ENCODE results near the gene PLXNA3.
"Not testable (repeated sequence)": the region's sequence is repeated elsewhere in the genome, so short reads cannot be mapped to it uniquely, and the experiment has no call there.

Gene PLXNA3

GRCh38 chrX:154494715-154495114 lies 36.6 kb downstream of the PLXNA3 start:
- TF ChIP-seq, protein P1, sequence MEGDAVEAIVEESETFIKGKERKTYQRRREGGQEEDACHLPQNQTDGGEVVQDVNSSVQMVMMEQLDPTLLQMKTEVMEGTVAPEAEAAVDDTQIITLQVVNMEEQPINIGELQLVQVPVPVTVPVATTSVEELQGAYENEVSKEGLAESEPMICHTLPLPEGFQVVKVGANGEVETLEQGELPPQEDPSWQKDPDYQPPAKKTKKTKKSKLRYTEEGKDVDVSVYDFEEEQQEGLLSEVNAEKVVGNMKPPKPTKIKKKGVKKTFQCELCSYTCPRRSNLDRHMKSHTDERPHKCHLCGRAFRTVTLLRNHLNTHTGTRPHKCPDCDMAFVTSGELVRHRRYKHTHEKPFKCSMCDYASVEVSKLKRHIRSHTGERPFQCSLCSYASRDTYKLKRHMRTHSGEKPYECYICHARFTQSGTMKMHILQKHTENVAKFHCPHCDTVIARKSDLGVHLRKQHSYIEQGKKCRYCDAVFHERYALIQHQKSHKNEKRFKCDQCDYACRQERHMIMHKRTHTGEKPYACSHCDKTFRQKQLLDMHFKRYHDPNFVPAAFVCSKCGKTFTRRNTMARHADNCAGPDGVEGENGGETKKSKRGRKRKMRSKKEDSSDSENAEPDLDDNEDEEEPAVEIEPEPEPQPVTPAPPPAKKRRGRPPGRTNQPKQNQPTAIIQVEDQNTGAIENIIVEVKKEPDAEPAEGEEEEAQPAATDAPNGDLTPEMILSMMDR (IDR thresholded peaks at IDR 0.05) = no peak
- no peak for TF ChIP-seq ZFX (IDR thresholded peaks at IDR 0.05; ENCODE audit: borderline replicate concordance)
- H3K27ac ChIP-seq = no peak overlapping the region

GRCh38 chrX:154495472-154495922 lies 37.4 kb downstream of the PLXNA3 start:
- no peak overlapping the region for H3K27ac ChIP-seq
- no peak for TF ChIP-seq ZFX (IDR thresholded peaks at IDR 0.05; ENCODE audit: borderline replicate concordance)
- TF ChIP-seq, protein P1 (IDR thresholded peaks at IDR 0.05) = no peak

GRCh38 chrX:154496591-154497137 lies 38.6 kb downstream of the PLXNA3 start:
- not testable (repeated sequence) for H3K27ac ChIP-seq

- not testable (repeated sequence) for H3K27ac ChIP-seq
Measured at GRCh38 chrX:154501423-154501822, 43.3 kb downstream of the PLXNA3 start.

DNA sequence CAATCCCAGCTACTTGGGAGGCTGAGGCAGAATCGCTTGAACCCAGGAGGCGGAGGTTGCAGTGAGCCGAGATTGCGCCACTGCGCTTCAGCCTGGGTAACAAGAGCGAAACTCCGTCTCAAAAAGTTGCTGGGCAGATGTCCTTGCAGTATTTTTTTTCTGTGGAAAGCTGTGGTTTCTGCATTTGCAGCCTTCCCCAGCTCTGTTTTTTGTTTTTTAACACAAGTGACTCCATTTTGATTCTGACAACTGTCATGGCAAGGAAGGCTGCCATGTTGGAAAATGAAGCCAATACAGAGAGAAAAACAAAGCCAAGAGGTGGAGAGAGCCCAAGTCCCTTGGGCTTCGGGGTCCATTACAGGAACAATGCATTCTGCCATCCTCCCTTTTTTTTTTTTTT lies 44.0 kb downstream of the PLXNA3 start:
- no peak overlapping the region for H3K27ac ChIP-seq
- TF ChIP-seq, protein P1 (IDR thresholded peaks at IDR 0.05) = no peak
- TF ChIP-seq ZFX (IDR thresholded peaks at IDR 0.05; ENCODE audit: borderline replicate concordance) = no peak

DNA sequence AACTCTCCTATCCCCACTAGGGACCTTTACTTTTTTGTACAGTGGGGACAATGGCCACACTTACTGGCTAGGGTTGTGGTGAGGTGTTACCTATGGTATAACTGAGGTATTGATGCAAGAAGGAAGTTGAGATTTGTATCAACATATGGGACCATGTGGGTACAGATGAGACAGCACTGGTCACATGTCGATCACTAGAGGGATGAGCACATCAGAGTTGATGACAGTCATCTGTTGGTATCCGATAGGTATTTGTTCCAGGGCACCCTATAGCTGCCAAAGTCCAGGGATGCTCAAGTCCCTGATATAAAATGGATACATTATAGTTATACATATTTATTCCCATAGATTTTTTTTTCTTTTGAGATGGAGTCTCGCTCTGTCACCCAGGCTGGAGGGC lies 44.9 kb downstream of the PLXNA3 start:
- H3K27ac ChIP-seq = no peak overlapping the region
- TF ChIP-seq, protein P1 (IDR thresholded peaks at IDR 0.05) = no peak
- TF ChIP-seq ZFX (IDR thresholded peaks at IDR 0.05; ENCODE audit: borderline replicate concordance) = no peak

- TF ChIP-seq ZFX (IDR thresholded peaks at IDR 0.05; ENCODE audit: borderline replicate concordance) = no peak
- TF ChIP-seq, protein P1 (IDR thresholded peaks at IDR 0.05) = no peak
- H3K27ac ChIP-seq = no peak overlapping the region
Measured at GRCh38 chrX:154505734-154506133, 47.7 kb downstream of the PLXNA3 start.

- no peak overlapping the region for H3K27ac ChIP-seq
- TF ChIP-seq, protein P1 (IDR thresholded peaks at IDR 0.05) = no peak
- no peak for TF ChIP-seq ZFX (IDR thresholded peaks at IDR 0.05; ENCODE audit: borderline replicate concordance)
Measured at GRCh38 chrX:154506483-154507332, 48.6 kb downstream of the PLXNA3 start.

Data from 22Rv1 (cell line).